HUDEP-2 (cell line): ENCODE results near the gene LRP1B.

Source experiments
- DNase-seq, 76 experiments: peaks; one replicate each; lab custom pipeline; 2025; ENCODE audit not compliant: unreplicated experiment in 76 of 76; lab: John Stamatoyannopoulos, UW

LRP1B gene

GRCh38 chr2:141611981-141612380 is 518.8 kb downstream of the LRP1B start:
- no peak for DNase-seq

GRCh38 chr2:141611176-141611571 is 519.6 kb downstream of the LRP1B start:
- DNase-seq = no peak

GRCh38 chr2:141610564-141611175 is 520.1 kb downstream of the LRP1B start:
- DNase-seq = no peak

- DNase-seq = no peak
These were observed 525.7 kb downstream of the LRP1B start for GRCh38 chr2:141605163-141605562.

- no peak for DNase-seq
These were observed 529.2 kb downstream of the LRP1B start for GRCh38 chr2:141601511-141602152.

GRCh38 chr2:141599721-141600120 is 531.1 kb downstream of the LRP1B start:
- no peak for DNase-seq

GRCh38 chr2:141598982-141599381 is 531.8 kb downstream of the LRP1B start:
- DNase-seq = no peak

- DNase-seq = no peak
These were observed 535.4 kb downstream of the LRP1B start for GRCh38 chr2:141595316-141595920.

- no peak for DNase-seq
These were observed 539.0 kb downstream of the LRP1B start for GRCh38 chr2:141591787-141592186.

GRCh38 chr2:141590620-141591019 is 540.2 kb downstream of the LRP1B start:
- no peak for DNase-seq

- no peak for DNase-seq
These were observed 541.5 kb downstream of the LRP1B start for GRCh38 chr2:141589314-141589713.

GRCh38 chr2:141586985-141587384 is 543.8 kb downstream of the LRP1B start:
- DNase-seq = no peak

GRCh38 chr2:141582213-141582612 is 548.6 kb downstream of the LRP1B start:
- DNase-seq = no peak

GRCh38 chr2:141579071-141579470 is 551.7 kb downstream of the LRP1B start:
- no peak for DNase-seq

- DNase-seq = no peak
These were observed 560.2 kb downstream of the LRP1B start for GRCh38 chr2:141570474-141571131.

- no peak for DNase-seq
These were observed 560.9 kb downstream of the LRP1B start for GRCh38 chr2:141569941-141570340.

GRCh38 chr2:141565597-141565996 is 565.2 kb downstream of the LRP1B start:
- DNase-seq = no peak

- DNase-seq = no peak
These were observed 570.1 kb downstream of the LRP1B start for GRCh38 chr2:141560723-141561122.

GRCh38 chr2:141557329-141558095 is 573.3 kb downstream of the LRP1B start:
- DNase-seq = no peak

- DNase-seq = no peak
These were observed 574.8 kb downstream of the LRP1B start for GRCh38 chr2:141555876-141556470.

GRCh38 chr2:141554810-141555209 is 576.0 kb downstream of the LRP1B start:
- DNase-seq = peak in 31 of 76 experiments; percentile 1 to 54 (median 27)
